PC-3 (cell line): ENCODE data around the gene MDM1. TPM values are rescaled to one million over a fixed set of nuclear protein-coding genes. Genes with fewer than 3 reads are reported as not detected.

Source experiments
- ATAC-seq: fragments of 200-7000 bp; cut with Tn5 transposase; 2 replicates; pipeline ENCODE4 v1.9.1; 2020; ENCODE audit warnings: mild to moderate bottlenecking, moderate library complexity
- BruUV-seq: library from RNA; stranded (reverse); fragments of 400-500 nt; replicated peaks from 2 replicates; lab custom pipeline; 2021; lab: Mats Ljungman, UMichigan
- CTCF ChIA-PET: fragments of 300-600 bp; sonication (Branson Sonifier 250); formaldehyde crosslinking; loops from one replicate; lab custom pipeline; 2022; ENCODE audit warnings: antibody characterized with exemption; lab: Charles Lee
- POLR2A ChIA-PET: fragments of 300-600 bp; sonication (Branson Sonifier 250); formaldehyde crosslinking; loops from one replicate; lab custom pipeline; 2022; ENCODE audit warnings: antibody characterized with exemption; ENCODE audit not compliant: unreplicated experiment; lab: Charles Lee
- DNase-seq: peaks from one replicate; pipeline ENCODE4 v3.0.0-alpha.2; 2015
- H2AFZ ChIP-seq: fragments of 300-600 bp; sonication (generic); 2 replicates; pipeline ENCODE4 v1.6.0; 2016; ENCODE audit warnings: antibody characterized with exemption, low read length
- H3F3A ChIP-seq: fragments of 300-600 bp; sonication (generic); one replicate; pipeline ENCODE4 v1.6.0; 2017; ENCODE audit warnings: antibody characterized with exemption, low read length, control low read depth, mild to moderate bottlenecking; ENCODE audit not compliant: unreplicated experiment
- H3K27ac ChIP-seq: fragments of 300-600 bp; sonication (generic); 2 replicates; pipeline ENCODE4 v1.5.1; 2016; ENCODE audit warnings: mild to moderate bottlenecking, low read length
- H3K27me3 ChIP-seq: fragments of 300-600 bp; sonication (generic); 2 replicates; pipeline ENCODE4 v1.6.1; 2016; ENCODE audit warnings: low read length, mixed read lengths
- H3K36me3 ChIP-seq: fragments of 300-600 bp; sonication (generic); 2 replicates; pipeline ENCODE4 v1.6.1; 2016; ENCODE audit warnings: low read depth, mixed run types, low read length, mixed read lengths
- H3K4me1 ChIP-seq: fragments of 300-600 bp; sonication (generic); 2 replicates; pipeline ENCODE4 v1.5.1; 2016; ENCODE audit warnings: low read length; ENCODE audit not compliant: insufficient read depth
- H3K4me2 ChIP-seq: fragments of 300-600 bp; sonication (generic); 2 replicates; pipeline ENCODE4 v1.6.0; 2016; ENCODE audit warnings: low read length
- H3K4me3 ChIP-seq: fragments of 300-600 bp; sonication (generic); 2 replicates; pipeline ENCODE4 v1.5.1; 2016; ENCODE audit warnings: mild to moderate bottlenecking, low read length, mixed read lengths
- H3K79me2 ChIP-seq: fragments of 300-600 bp; sonication (generic); 2 replicates; pipeline ENCODE4 v1.6.1; 2017; ENCODE audit warnings: low read length, mixed read lengths
- H3K9ac ChIP-seq: fragments of 300-600 bp; sonication (generic); 2 replicates; pipeline ENCODE4 v1.6.0; 2016; ENCODE audit warnings: mild to moderate bottlenecking, low read length
- H3K9me2 ChIP-seq: fragments of 300-600 bp; sonication (generic); replicated peaks from 2 replicates; pipeline ENCODE4 v1.6.1; 2016; ENCODE audit warnings: mixed run types, low read length, mixed read lengths
- H3K9me3 ChIP-seq: fragments of 300-600 bp; sonication (generic); 2 replicates; pipeline ENCODE4 v1.6.1; 2016; ENCODE audit warnings: low read length, mixed read lengths
- H4K20me1 ChIP-seq: fragments of 300-600 bp; sonication (generic); 2 replicates; pipeline ENCODE4 v1.6.1; 2016; ENCODE audit warnings: low read length, mixed read lengths
- CTCF ChIP-seq: fragments of 300-600 bp; sonication (generic); conservative IDR thresholded peaks from 2 replicates; pipeline ENCODE4 v1.5.1; 2017; ENCODE audit warnings: antibody characterized with exemption, low read depth, mild to moderate bottlenecking, low read length
- EZH2 ChIP-seq: fragments of 300-600 bp; sonication (generic); IDR thresholded peaks from one replicate; pipeline ENCODE4 v1.6.1; 2017; ENCODE audit warnings: antibody characterized with exemption, mild to moderate bottlenecking, low read length; ENCODE audit not compliant: unreplicated experiment
- EZH2phosphoT487 ChIP-seq: fragments of 300-600 bp; sonication (generic); IDR thresholded peaks from 2 replicates; pipeline ENCODE4 v1.6.1; 2018; ENCODE audit warnings: mild to moderate bottlenecking, antibody characterized with exemption, low read length, borderline replicate concordance
- intact Hi-C: fragments of 100-400 bp; cut with micrococcal nuclease; formaldehyde crosslinking; loops from 2 replicates; pipeline ENCODE4 v1.9.0; 2023
- total RNA-seq: library from RNA; depleted of rRNA; stranded (reverse); fragments of >200 nt; gene quantifications from 2 replicates; pipeline ENCODE4 v1.2.3, GENCODE V29; 2014

The MDM1 gene
- total RNA-seq, 1 experiment from 2014 or later, result 10.4 TPM

GRCh38 chr12:68375756-68376695 is 43.9 kb upstream of the MDM1 start:
- no peak for ATAC-seq
- H3K27me3 ChIP-seq, result no peaks in the 10 kb centered on the region
- DNase-seq, result no peak
- no peak overlapping the region for H3K4me3 ChIP-seq
- no peak overlapping the region for H2AFZ ChIP-seq
- H3K27ac ChIP-seq, result no peak overlapping the region
- no peak for TF ChIP-seq CTCF
- no peak for TF ChIP-seq EZH2phosphoT487
- no peak for TF ChIP-seq EZH2
- no peaks in the 10 kb centered on the region for H3K79me2 ChIP-seq
- H3F3A ChIP-seq, result no peaks in the 10 kb centered on the region
- POLR2A ChIA-PET, result interaction anchor here (0.5 kb wide), 1 partner anchor 26 kb away, joined by 5 read pairs; no protein-coding TSS in a partner anchor
- intact Hi-C loops, result loop anchor here (5.0 kb wide), 1 partner anchor 61 kb away; no protein-coding TSS in a partner anchor
- CTCF ChIA-PET, result no interaction called here
- H3K9me3 ChIP-seq, result no peaks in the 10 kb centered on the region
- no peak overlapping the region for H3K4me2 ChIP-seq
- no TSS peak for BruUV-seq
- no peaks in the 10 kb centered on the region for H3K9me2 ChIP-seq
- H3K4me1 ChIP-seq, result peaks cover 31% of the 10 kb centered on the region
- H3K36me3 ChIP-seq, result no peaks in the 10 kb centered on the region
- H4K20me1 ChIP-seq, result no peaks in the 10 kb centered on the region
- H3K9ac ChIP-seq, result no peak overlapping the region

GRCh38 chr12:68374307-68374982 is 42.3 kb upstream of the MDM1 start:
- Histone ChIP-seq H2AFZ (no peak overlapping the region), H3K9ac (no peak overlapping the region), H4K20me1 (no peaks in the 10 kb centered on the region), H3F3A (no peaks in the 10 kb centered on the region), H3K36me3 (no peaks in the 10 kb centered on the region), H3K27ac (peak overlapping the region; percentile 9; the same call in 1 of the 2 replicates), H3K79me2 (no peaks in the 10 kb centered on the region), H3K9me3 (no peaks in the 10 kb centered on the region), H3K4me1 (peaks cover 34% of the 10 kb centered on the region), H3K27me3 (no peaks in the 10 kb centered on the region), H3K9me2 (no peaks in the 10 kb centered on the region), H3K4me3 (no peak overlapping the region), H3K4me2 (no peak overlapping the region)
- POLR2A ChIA-PET, result no interaction called here
- ATAC-seq, result peak; percentile 26; the same call in 1 of the 2 replicates
- no TSS peak for BruUV-seq
- CTCF ChIA-PET, result no interaction called here
- peak; percentile 70 for DNase-seq
- intact Hi-C loops, result no loop called here
- TF ChIP-seq EZH2, result no peak

GRCh38 chr12:68370667-68371066 is 38.5 kb upstream of the MDM1 start:
- Histone ChIP-seq H3K27me3 (no peaks in the 10 kb centered on the region), H4K20me1 (no peaks in the 10 kb centered on the region), H3K36me3 (no peaks in the 10 kb centered on the region), H3K4me2 (no peak overlapping the region), H3K9ac (no peak overlapping the region), H3K79me2 (no peaks in the 10 kb centered on the region), H3K9me2 (no peaks in the 10 kb centered on the region), H3K9me3 (no peaks in the 10 kb centered on the region), H3K27ac (peak overlapping the region; percentile 43), H3K4me1 (peaks cover 32% of the 10 kb centered on the region), H3K4me3 (no peak overlapping the region), H3F3A (no peaks in the 10 kb centered on the region), H2AFZ (0 out of 2 replicates have a peak overlapping the region, but pooled peaks have one; percentile 66)
- TF ChIP-seq EZH2phosphoT487 (no peak), EZH2 (no peak), CTCF (no peak)
- ATAC-seq (no peak), DNase-seq (no peak)
- BruUV-seq, result no TSS peak
- ChIA-PET POLR2A (no interaction called here), CTCF (no interaction called here)
- intact Hi-C loops, result no loop called here
